K562 (cell line): ENCODE measurements around the gene SF3A2. TPM values are rescaled to one million over a fixed set of nuclear protein-coding genes. Genes with fewer than 3 reads are reported as not detected.

Source experiments
- CTCF ChIP-seq, 3 experiments: IDR thresholded peaks in 2 of 3; conservative IDR thresholded peaks in 1 of 3; 2 replicates each; pipeline ENCODE4 v1.5.1; 2011 to 2012; ENCODE audit warnings: low read length in 3 of 3, mild to moderate bottlenecking in 3 of 3, control low read depth in 2 of 3, improper control_type of control experiment in 1 of 3, inconsistent platforms in 1 of 3, low read depth in 1 of 3, mixed read lengths in 1 of 3, moderate library complexity in 1 of 3; ENCODE audit not compliant: insufficient read depth in 2 of 3
- DNMT1 ChIP-seq: fragments of 450-650 bp; IDR thresholded peaks from 2 replicates; pipeline ENCODE4 v1.6.1; 2016; ENCODE audit warnings: antibody characterized with exemption, mild to moderate bottlenecking
- E2F5 ChIP-seq: sonication (generic); formaldehyde crosslinking; IDR thresholded peaks from 2 replicates; pipeline ENCODE4 v1.8.0; 2022; ENCODE audit warnings: mild to moderate bottlenecking, missing genetic modification reagents
- ESRRA ChIP-seq: fragments of 450-650 bp; IDR thresholded peaks from 2 replicates; pipeline ENCODE4 v1.6.1; 2014; ENCODE audit warnings: low read depth, mild to moderate bottlenecking, moderate library complexity, borderline replicate concordance
- EZH2 ChIP-seq: IDR thresholded peaks from 2 replicates; pipeline ENCODE4 v1.6.1; 2012; ENCODE audit warnings: low read depth, mild to moderate bottlenecking, inconsistent platforms, low read length, borderline replicate concordance
- FOSL1 ChIP-seq: fragments of 200-800 bp; sonication (Bioruptor generic); conservative IDR thresholded peaks from 2 replicates; pipeline ENCODE4 v1.6.1; 2016; ENCODE audit warnings: missing genetic modification characterization, missing compliant biosample characterization
- FOXK1 ChIP-seq: sonication (generic); formaldehyde crosslinking; IDR thresholded peaks from 2 replicates; pipeline ENCODE4 v1.8.0; 2022; ENCODE audit warnings: missing genetic modification reagents, mild to moderate bottlenecking, borderline replicate concordance
- IRF2 ChIP-seq: sonication (generic); formaldehyde crosslinking; IDR thresholded peaks from 2 replicates; pipeline ENCODE4 v1.8.1; 2022; ENCODE audit warnings: mild to moderate bottlenecking, missing genetic modification reagents
- MAZ ChIP-seq, 2 experiments: fragments of 450-650 bp in 1 of 2; sonication (generic) in 1 of 2; formaldehyde crosslinking; IDR thresholded peaks in 1 of 2; conservative IDR thresholded peaks in 1 of 2; 2 replicates each; pipeline versions ENCODE4 v1.4.0 to v1.5.0; 2020; ENCODE audit warnings: mild to moderate bottlenecking in 1 of 2, missing genetic modification reagents in 1 of 2
- PATZ1 ChIP-seq: fragments of 250-450 bp; sonication (Bioruptor Pico); IDR thresholded peaks from 2 replicates; pipeline ENCODE4 v1.5.0; 2020; ENCODE audit warnings: mild to moderate bottlenecking, borderline replicate concordance
- PTBP1 ChIP-seq: fragments of 200-400 bp; formaldehyde crosslinking; IDR thresholded peaks from 2 replicates; pipeline ENCODE4 v1.6.1; 2017; ENCODE audit warnings: low read depth, low read length
- PURB ChIP-seq: sonication (generic); formaldehyde crosslinking; IDR thresholded peaks from 2 replicates; pipeline ENCODE4 v1.9.0; 2021; ENCODE audit warnings: low read depth, mild to moderate bottlenecking, missing genetic modification reagents
- SP1 ChIP-seq: sonication (generic); formaldehyde crosslinking; IDR thresholded peaks from 2 replicates; pipeline ENCODE4 v1.8.1; 2022; ENCODE audit warnings: mild to moderate bottlenecking, missing genetic modification reagents
- TAL1 ChIP-seq: fragments of 450-650 bp; IDR thresholded peaks from 2 replicates; pipeline ENCODE4 v1.6.1; 2016; ENCODE audit warnings: mild to moderate bottlenecking
- UBTF ChIP-seq, 2 experiments: IDR thresholded peaks; 2 replicates each; pipeline ENCODE4 v1.6.1; 2012; ENCODE audit warnings: improper control_type of control experiment in 2 of 2, low read depth in 2 of 2, low read length in 2 of 2, borderline replicate concordance in 1 of 2
- ZNF699 ChIP-seq: fragments of 250-450 bp; sonication (Bioruptor Pico); IDR thresholded peaks from 2 replicates; pipeline ENCODE4 v1.8.0; 2021; ENCODE audit warnings: mild to moderate bottlenecking, moderate library complexity; ENCODE audit not compliant: insufficient replicate concordance
- ZNF740 ChIP-seq, 3 experiments: fragments of 200-800 bp in 1 of 3; sonication (Bioruptor generic) in 1 of 3; sonication (generic) in 1 of 3; formaldehyde crosslinking in 1 of 3; IDR thresholded peaks; 2 replicates each; pipeline versions ENCODE4 v1.6.1 to v1.8.0; 2016 to 2022; ENCODE audit warnings: mild to moderate bottlenecking in 2 of 3, missing compliant biosample characterization in 2 of 3, missing genetic modification characterization in 2 of 3, missing genetic modification reagents in 1 of 3
- polyA plus RNA-seq, 8 experiments: library from polyadenylated mRNA; depleted of rRNA in 4 of 8; stranded (reverse) in 5 of 8; unstranded in 3 of 8; fragments of >200 nt; fragmentation: Nextera tagmentation in 2 of 8; fragmentation: Illumina TruSeq in 1 of 8; extraction: Ambion mirVana in 2 of 8; extraction: Trizol in 1 of 8; gene quantifications; 2 replicates each; pipeline versions ENCODE4 v1.2.1 to v1.2.3, GENCODE V29; 2011 to 2014; ENCODE audit warnings: inconsistent platforms in 1 of 8, missing spikeins in 1 of 8
- total RNA-seq, 7 experiments: library from RNA; depleted of rRNA in 6 of 7; stranded (reverse); fragments of >200 nt in 6 of 7; fragmentation: Illumina TruSeq in 2 of 7; extraction: Trizol in 2 of 7; gene quantifications; 2 replicates each; pipeline versions ENCODE4 v1.2.1 to v1.2.3, GENCODE V29; 2011 to 2021; ENCODE audit warnings: low replicate concordance in 1 of 7

Gene SF3A2
- total and polyA plus RNA-seq, 9 of the 15 experiments (the other 6 are each of a cell fraction or from before 2014, with no cell fraction given) = 0.17 to 194 (median 22.8) TPM

- TF ChIP-seq UBTF (IDR thresholded peaks at IDR 0.05; ENCODE audit: borderline replicate concordance in 1 of 2, low read depth in 2 of 2, low read length in 2 of 2) (peak in 1 of 2 experiments; percentile 36; a peak in 1 of 4 replicates), PURB (CRISPR knock-in tag) (no peak), ESRRA (peak; percentile 77), SP1 (CRISPR knock-in tag) (peak; percentile 82; the same call in 1 of the 2 replicates), TAL1 (no peak), FOXK1 (CRISPR knock-in tag) (no peak), PTBP1 (peak; percentile 43; the same call in 1 of the 2 replicates), CTCF (IDR thresholded peaks at IDR 0.05 in 2 of 3, conservative IDR thresholded peaks at IDR 0.05 in 1 of 3; ENCODE audit: insufficient read depth in 2 of 3, low read depth in 1 of 3, low read length in 3 of 3) (peak; percentile 86 to 92 (median 92)), PATZ1 (CRISPR knock-in tag) (no peak), FOSL1 (tag) (peak; percentile 30; the same call in 1 of the 2 replicates), ZNF740 (CRISPR knock-in tag; IDR thresholded peaks at IDR 0.05) (no peak), ZNF740 (tag; IDR thresholded peaks at IDR 0.05) (no peak), EZH2 (no peak), ZNF699 (CRISPR knock-in tag) (no peak), MAZ (CRISPR knock-in tag; conservative IDR thresholded peaks at IDR 0.05 in 1 of 2, IDR thresholded peaks at IDR 0.05 in 1 of 2) (peak; percentile 87 to 91), E2F5 (CRISPR knock-in tag) (no peak), DNMT1 (peak; percentile 62; the same call in 1 of the 2 replicates), IRF2 (CRISPR knock-in tag) (no peak)
Observed at GRCh38 chr19:2273356-2274184, 36.9 kb downstream of the SF3A2 start (continued).
